ENCODE data around the gene ILRUN.

DNA sequence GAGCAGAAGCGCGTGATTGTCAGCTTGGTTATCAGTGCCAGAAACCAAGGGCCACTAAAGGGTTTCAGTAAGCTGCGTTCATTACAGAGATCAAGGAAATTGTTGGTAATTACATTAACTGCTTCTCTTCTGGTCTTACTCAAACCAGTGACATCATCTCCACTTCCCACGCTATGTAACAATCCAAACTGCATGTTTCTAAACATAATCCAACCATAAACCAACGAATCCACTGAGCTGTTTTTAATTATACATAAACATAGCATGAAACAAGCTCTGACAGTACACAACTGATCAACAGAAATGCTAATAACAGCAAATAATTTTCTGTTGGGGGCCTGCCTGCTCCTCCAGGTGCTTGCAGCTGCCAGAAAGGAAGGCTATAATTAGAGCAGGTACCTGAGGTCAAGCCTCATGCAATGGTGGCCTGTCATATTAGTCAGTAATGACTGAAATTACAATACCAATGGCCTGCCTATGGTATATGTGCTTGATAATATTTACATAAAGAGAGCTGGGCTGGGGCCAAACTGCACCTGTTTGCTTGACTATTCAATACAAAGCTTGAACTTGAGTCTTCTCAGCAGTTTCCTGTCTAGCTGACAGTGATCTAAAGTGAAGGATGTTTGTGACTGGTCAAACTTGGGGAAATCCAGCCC is 40.1 kb downstream of the ILRUN start:
- TF ChIP-seq, protein P1, sequence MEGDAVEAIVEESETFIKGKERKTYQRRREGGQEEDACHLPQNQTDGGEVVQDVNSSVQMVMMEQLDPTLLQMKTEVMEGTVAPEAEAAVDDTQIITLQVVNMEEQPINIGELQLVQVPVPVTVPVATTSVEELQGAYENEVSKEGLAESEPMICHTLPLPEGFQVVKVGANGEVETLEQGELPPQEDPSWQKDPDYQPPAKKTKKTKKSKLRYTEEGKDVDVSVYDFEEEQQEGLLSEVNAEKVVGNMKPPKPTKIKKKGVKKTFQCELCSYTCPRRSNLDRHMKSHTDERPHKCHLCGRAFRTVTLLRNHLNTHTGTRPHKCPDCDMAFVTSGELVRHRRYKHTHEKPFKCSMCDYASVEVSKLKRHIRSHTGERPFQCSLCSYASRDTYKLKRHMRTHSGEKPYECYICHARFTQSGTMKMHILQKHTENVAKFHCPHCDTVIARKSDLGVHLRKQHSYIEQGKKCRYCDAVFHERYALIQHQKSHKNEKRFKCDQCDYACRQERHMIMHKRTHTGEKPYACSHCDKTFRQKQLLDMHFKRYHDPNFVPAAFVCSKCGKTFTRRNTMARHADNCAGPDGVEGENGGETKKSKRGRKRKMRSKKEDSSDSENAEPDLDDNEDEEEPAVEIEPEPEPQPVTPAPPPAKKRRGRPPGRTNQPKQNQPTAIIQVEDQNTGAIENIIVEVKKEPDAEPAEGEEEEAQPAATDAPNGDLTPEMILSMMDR (IDR thresholded peaks at IDR 0.05), result no peak
- TF ChIP-seq POLR2A (IDR thresholded peaks at IDR 0.05), result no peak
- TF ChIP-seq POLR2AphosphoS5 (IDR thresholded peaks at IDR 0.05; ENCODE audit: insufficient read depth in 1 of 2, low read depth in 1 of 2), result no peak
